Right lobe of liver (tissue), 4 donors: ENCODE data around the gene PARP15.

ENCODE experiments used
- POLR2A ChIP-seq: fragments of 450-650 bp; IDR thresholded peaks from one replicate; pipeline ENCODE4 v1.6.1; 2017; ENCODE audit warnings: antibody characterized with exemption, mild to moderate bottlenecking
- TF ChIP-seq, protein P1 (sequence below), 4 donors: fragments of 200-600 bp in 3 of 4; fragments of 450-650 bp in 1 of 4; IDR thresholded peaks; one replicate each; pipeline versions ENCODE4 v1.5.1 to v1.8.0; 2016 to 2022; ENCODE audit warnings: antibody characterized with exemption in 4 of 4, mild to moderate bottlenecking in 2 of 4
- donor health status: DM: no; HTN: no; CAD: no.
- donor health status: DM: no; HTN: no; CAD: no.
- donor health status: DM: no; HTN: yes; CAD: no.

DNA sequence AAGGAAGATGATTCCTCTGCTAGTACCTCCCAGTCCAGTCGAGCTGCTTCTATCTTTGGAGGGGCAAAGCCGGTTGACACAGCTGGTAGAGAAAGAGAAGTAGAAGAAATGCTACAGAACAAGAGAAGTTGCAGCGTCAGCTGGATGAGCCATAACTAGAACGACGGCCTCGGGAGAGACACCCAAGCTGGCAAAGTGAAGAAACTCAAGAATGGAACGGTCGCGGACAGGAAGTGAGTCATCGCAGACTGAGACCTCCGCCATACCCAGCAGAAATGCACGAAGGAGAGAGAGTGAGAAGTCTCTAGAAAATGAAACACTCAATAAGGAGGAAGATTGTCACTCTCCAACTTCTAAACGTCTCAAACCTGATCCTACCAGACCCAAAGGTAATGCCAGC lies 84.2 kb downstream of the PARP15 start:
- TF ChIP-seq, protein P1, sequence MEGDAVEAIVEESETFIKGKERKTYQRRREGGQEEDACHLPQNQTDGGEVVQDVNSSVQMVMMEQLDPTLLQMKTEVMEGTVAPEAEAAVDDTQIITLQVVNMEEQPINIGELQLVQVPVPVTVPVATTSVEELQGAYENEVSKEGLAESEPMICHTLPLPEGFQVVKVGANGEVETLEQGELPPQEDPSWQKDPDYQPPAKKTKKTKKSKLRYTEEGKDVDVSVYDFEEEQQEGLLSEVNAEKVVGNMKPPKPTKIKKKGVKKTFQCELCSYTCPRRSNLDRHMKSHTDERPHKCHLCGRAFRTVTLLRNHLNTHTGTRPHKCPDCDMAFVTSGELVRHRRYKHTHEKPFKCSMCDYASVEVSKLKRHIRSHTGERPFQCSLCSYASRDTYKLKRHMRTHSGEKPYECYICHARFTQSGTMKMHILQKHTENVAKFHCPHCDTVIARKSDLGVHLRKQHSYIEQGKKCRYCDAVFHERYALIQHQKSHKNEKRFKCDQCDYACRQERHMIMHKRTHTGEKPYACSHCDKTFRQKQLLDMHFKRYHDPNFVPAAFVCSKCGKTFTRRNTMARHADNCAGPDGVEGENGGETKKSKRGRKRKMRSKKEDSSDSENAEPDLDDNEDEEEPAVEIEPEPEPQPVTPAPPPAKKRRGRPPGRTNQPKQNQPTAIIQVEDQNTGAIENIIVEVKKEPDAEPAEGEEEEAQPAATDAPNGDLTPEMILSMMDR (IDR thresholded peaks at IDR 0.05): no peak
- no peak for TF ChIP-seq POLR2A
